Fibroblast of the aortic adventitia (primary cell): ENCODE measurements around the gene IRAK2. TPM values are rescaled to one million over a fixed set of nuclear protein-coding genes. Genes with fewer than 3 reads are reported as not detected.

Experiments used
- DNase-seq: peaks from one replicate; pipeline ENCODE4 v3.0.0-alpha.2; 2010; ENCODE audit warnings: low read depth
- H3K4me3 ChIP-seq: 2 replicates; pipeline ENCODE4 v1.5.1; 2011; ENCODE audit warnings: low read depth, mild to moderate bottlenecking, control low read depth, low read length, moderate library complexity
- total RNA-seq: library from RNA; depleted of rRNA; stranded (reverse); fragments of >200 nt; gene quantifications from 2 replicates; pipeline ENCODE4 v1.2.3, GENCODE V29; 2012; ENCODE audit warnings: low replicate concordance
- TF ChIP-seq, protein P1 (sequence below): IDR thresholded peaks from 2 replicates; pipeline ENCODE4 v1.5.1; 2011; ENCODE audit warnings: mild to moderate bottlenecking, low read length, control low read depth, inconsistent platforms; ENCODE audit not compliant: insufficient read depth

Gene IRAK2
- total RNA-seq, 1 donor: 9.1 TPM

- TF ChIP-seq, protein P1, sequence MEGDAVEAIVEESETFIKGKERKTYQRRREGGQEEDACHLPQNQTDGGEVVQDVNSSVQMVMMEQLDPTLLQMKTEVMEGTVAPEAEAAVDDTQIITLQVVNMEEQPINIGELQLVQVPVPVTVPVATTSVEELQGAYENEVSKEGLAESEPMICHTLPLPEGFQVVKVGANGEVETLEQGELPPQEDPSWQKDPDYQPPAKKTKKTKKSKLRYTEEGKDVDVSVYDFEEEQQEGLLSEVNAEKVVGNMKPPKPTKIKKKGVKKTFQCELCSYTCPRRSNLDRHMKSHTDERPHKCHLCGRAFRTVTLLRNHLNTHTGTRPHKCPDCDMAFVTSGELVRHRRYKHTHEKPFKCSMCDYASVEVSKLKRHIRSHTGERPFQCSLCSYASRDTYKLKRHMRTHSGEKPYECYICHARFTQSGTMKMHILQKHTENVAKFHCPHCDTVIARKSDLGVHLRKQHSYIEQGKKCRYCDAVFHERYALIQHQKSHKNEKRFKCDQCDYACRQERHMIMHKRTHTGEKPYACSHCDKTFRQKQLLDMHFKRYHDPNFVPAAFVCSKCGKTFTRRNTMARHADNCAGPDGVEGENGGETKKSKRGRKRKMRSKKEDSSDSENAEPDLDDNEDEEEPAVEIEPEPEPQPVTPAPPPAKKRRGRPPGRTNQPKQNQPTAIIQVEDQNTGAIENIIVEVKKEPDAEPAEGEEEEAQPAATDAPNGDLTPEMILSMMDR: no peak
- DNase-seq: no peak
- no peak overlapping the region for H3K4me3 ChIP-seq
Observed at GRCh38 chr3:10280571-10280970, 115.9 kb downstream of the IRAK2 start.

DNA sequence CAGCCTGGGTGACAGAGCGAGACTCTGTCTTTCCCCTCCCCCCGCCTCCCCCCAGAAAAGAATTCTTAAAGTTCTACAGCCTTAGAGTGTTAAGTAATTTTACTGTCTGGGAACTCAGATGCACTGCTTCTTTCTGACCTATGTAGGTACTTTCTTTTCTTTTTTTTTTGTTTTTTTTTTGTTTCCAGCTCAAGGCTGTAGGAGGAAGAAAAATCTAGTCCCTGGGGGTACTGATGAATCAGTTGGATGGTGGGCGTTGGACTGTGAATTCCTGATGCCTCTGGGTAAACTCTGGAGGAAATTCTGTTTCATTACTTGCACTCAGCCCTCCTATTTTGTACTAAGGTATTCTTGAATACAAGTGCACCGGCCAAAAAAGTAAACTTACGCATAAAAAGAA, 117.2 kb downstream of the IRAK2 start:
- DNase-seq: peak; percentile 66
- no peak overlapping the region for H3K4me3 ChIP-seq
- TF ChIP-seq, protein P1: no peak

- no peak overlapping the region for H3K4me3 ChIP-seq
- TF ChIP-seq, protein P1: no peak
- no peak for DNase-seq
Observed at GRCh38 chr3:10283638-10284037, 118.9 kb downstream of the IRAK2 start.

- TF ChIP-seq, protein P1: no peak
- no peak for DNase-seq
- H3K4me3 ChIP-seq: no peak overlapping the region
Observed at GRCh38 chr3:10284496-10284895, 119.8 kb downstream of the IRAK2 start.

- TF ChIP-seq, protein P1: no peak
- no peak for DNase-seq
- no peak overlapping the region for H3K4me3 ChIP-seq
Observed at GRCh38 chr3:10285272-10286132, 120.8 kb downstream of the IRAK2 start.

- TF ChIP-seq, protein P1: no peak
- H3K4me3 ChIP-seq: no peak overlapping the region
- DNase-seq: no peak
Observed at GRCh38 chr3:10286133-10286524, 121.4 kb downstream of the IRAK2 start.
